GM12874 (cell line): ENCODE measurements around the gene ADAMTS12.

Source experiments
- TF ChIP-seq, protein P1 (sequence below): IDR thresholded peaks from 2 replicates; pipeline ENCODE4 v1.5.1; 2011; ENCODE audit warnings: low read depth, mild to moderate bottlenecking, control low read depth, low read length, moderate library complexity; ENCODE audit not compliant: insufficient read depth

ADAMTS12 gene

DNA sequence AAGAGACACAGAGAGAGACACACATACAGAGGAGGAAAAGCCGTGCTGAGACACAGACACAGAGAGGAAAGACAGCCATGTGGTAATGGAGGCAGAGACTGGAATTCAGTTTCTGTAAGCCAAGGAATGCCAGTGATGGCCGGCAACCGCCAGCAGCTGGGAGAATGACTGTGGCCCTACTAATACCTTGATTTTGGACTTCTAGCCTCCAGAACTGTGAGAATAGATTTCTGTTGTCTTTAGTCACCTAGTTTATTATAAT, 360.8 kb downstream of the ADAMTS12 start:
- TF ChIP-seq, protein P1, sequence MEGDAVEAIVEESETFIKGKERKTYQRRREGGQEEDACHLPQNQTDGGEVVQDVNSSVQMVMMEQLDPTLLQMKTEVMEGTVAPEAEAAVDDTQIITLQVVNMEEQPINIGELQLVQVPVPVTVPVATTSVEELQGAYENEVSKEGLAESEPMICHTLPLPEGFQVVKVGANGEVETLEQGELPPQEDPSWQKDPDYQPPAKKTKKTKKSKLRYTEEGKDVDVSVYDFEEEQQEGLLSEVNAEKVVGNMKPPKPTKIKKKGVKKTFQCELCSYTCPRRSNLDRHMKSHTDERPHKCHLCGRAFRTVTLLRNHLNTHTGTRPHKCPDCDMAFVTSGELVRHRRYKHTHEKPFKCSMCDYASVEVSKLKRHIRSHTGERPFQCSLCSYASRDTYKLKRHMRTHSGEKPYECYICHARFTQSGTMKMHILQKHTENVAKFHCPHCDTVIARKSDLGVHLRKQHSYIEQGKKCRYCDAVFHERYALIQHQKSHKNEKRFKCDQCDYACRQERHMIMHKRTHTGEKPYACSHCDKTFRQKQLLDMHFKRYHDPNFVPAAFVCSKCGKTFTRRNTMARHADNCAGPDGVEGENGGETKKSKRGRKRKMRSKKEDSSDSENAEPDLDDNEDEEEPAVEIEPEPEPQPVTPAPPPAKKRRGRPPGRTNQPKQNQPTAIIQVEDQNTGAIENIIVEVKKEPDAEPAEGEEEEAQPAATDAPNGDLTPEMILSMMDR, result no peak

DNA sequence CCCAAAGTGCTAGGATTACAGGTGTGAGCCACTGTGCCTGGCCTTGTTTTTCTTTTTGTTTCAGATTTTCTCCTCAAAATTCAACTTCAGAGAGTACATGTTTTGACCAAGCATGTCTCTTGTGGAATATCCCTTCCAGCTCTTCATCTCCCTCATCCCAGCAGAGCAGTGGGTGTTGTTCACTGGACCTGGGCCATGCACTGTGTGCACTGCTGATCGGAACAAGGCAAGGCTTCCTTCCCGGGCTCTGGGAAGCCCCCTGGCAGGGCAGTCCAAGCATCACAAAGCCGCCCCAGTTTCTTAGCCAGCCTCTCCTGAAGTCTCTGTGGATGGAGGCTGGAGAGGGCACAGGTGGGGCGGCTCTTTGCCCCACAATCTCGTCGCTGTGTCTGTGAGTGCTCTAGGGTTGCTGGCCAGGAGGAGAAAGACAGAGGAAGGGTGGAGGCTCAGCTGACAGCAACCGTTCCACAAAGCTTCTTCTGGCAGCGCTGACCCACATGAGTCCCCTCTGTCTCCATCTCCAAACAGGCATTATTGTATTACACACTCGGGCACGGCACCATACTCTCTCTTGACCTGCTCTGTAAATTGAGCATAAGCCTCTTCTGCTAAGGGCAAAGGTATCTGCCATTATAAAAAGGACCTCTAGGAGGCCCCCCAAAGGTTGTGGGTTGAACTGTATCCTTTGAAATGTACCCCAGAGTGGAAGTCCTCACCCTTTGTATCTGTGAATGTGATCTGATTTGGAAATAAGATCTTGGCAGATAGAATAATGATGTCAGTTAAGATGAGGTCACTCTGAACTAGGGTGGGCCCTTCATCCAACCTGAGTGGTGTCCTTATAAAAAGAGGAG, 361.4 kb downstream of the ADAMTS12 start:
- TF ChIP-seq, protein P1, result peak; percentile 25; the same call in 1 of the 2 replicates

DNA sequence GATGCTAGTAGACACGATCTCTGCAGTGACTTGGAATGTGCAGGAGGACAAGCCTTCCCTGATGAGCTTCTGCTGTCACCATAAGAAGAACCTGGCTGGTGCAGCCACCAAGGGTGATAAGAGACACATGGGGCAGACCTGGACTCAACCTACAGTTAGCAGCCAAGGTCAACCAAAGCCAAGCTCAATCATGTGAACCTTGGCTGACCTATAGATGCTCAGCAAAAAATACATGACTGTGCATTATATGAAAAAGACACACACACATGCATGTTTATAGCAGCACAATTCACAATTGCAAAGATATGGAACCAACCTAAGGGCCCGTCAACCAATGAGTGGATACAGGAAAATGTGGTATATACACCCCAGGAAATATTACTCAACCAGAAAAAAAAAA, 364.1 kb downstream of the ADAMTS12 start:
- TF ChIP-seq, protein P1, result no peak

DNA sequence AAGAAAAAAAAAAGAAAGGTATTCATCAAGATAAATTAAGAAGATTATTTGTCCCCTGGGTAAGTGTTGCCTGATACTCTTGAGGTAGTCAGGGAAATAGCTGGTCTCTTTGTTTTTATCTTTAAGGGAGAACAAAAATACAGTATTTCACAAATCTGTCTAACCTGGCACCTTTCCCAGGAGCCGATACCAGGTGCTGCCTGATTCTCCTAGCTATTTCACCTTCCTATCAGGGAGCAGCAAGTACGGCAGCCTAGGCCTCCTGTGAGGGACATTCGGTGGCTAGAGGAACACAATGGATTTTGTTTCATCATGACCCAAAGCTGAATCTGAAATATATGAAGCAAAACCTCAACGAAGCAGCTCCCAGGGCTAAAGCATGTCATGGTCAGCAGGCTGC, 365.0 kb downstream of the ADAMTS12 start:
- TF ChIP-seq, protein P1, result no peak

DNA sequence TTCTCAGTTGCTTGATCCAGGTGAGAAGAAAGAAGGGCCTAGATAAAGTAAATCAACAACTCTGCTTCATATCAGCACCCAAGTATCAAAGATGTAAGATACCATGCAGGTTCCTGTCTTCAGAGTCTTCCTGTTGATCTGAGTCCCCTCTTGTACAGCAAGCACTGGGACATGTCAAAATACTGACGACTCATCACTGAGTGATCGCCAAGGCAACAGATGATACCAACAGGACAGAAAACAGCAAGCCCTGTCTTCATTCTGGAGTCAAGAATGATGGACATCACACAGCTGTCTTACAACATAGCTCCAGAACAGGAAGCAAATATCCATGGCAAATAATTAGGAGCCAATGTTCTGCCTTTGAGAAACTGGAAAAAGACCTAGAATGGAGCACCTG, 367.3 kb downstream of the ADAMTS12 start:
- TF ChIP-seq, protein P1, result no peak

DNA sequence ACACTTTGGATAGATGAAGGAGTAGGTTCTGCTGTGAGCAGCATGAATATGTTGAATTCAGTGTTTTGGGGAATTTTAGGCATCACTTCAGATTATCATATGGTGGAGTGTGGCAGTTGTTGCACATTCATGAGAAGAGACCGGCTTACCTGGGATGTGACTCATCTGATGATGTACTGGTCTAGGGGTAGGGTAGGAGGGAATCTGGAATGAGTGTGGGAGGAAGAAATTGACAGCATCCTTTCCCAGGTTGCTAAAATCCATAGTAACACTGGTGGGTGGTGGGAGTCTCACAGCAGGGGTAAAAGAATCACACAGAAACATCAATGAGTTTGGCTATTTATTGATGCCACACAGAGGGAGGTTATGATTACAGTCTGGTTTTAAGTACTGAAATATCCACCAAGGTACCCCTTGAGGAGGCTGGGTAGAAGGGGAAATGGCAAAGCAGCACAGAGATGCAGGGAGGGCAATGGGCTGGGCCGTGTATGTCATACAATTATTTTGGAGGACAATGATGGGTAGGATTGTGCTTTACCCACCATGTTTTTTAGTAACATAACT, 368.5 kb downstream of the ADAMTS12 start:
- TF ChIP-seq, protein P1, result no peak

DNA sequence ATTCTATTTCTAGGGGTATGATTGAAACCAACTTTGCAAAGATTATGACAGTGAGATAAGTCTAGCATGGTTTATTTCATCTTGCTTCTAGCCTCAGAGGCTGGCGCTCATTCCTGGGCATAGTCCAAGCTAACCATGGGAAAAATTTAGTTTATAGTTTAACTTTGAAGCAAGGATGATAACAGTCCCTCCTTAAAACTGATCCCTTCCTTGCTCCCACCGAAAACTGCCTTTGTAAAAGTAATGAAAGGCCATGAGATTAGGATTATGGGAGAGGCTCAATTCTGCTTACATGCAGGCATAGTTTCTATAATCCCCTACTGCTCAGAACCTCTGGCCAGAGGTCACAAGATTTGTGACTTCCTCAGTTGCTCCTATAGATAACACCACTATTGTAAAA, 375.4 kb downstream of the ADAMTS12 start:
- TF ChIP-seq, protein P1, result no peak
